Measurements from ENCODE around the gene MYRF.

MYRF gene

DNA sequence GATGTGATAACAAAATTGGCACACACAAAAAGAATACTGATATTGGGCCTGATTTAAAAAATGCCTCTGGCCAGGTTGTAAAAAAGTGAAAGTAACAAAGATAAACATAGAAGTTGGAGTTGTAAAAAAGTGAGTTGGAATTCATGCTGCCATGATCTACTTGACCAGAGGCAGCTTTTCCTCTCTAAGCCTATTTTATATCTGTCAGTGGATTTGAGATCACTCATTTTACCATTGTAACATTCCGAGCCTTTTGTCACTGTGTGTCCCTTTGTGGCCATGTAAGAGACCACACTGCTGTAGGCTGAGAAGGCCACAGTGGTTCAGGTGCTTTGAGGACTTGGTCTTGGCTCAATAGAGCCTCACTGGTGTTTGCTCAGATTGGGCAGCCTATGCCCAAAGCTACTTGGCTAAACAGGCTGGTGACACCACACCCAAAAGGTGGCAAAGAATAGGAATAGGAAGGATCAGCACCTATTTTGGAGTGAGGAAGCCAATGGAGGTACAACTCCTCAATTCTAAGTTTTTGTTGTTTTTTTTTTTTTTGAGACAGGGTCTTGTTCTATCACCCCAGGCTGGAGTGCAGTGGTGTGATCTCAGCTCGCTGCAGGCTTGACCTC is 47.3 kb downstream of the MYRF start:
- DNase-seq: peak; percentile 20

DNA sequence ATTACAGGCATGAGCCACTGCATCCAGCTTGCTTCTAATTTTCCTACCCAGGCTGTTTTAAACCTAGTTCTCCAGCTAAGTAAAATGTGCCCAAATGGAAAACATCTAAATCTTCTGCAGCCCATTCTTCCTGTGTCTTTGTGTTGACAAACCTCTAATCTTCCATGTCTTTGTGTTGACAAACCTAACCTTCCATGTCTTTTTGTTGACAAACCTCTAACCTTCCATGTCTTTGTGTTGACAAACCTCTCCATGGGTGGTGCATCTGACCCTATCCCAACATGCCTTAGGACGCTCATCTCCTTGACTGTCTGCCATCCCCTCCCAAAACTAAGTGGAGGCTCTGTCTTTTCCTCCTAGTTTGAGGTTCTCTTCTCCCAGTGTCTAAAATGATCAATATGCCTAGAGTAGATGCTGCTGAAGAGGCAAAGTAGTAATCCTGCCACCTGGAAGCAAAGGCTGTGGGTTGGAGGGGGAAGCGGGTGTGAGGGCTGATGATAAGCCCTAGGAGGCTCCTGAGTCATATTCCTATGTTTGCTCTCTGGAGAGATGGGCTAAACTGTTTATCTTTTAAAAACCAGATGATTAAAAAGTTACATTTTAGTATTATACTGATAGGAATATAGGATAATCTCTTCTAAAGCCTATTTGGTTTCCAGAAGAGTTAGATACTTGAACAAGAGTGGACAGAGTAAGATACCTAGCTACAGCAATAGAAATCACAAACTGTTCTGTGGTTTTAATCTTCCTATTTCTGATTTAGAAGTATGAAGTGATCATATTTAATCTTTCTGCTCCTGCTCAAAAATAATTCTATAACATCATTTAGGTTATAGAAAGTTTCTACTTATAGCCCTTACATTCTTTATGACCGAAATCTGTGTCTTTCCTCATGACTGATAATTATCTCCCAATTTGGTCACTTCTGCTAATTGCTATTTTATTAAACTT is 48.2 kb downstream of the MYRF start:
- DNase-seq: no peak

DNA sequence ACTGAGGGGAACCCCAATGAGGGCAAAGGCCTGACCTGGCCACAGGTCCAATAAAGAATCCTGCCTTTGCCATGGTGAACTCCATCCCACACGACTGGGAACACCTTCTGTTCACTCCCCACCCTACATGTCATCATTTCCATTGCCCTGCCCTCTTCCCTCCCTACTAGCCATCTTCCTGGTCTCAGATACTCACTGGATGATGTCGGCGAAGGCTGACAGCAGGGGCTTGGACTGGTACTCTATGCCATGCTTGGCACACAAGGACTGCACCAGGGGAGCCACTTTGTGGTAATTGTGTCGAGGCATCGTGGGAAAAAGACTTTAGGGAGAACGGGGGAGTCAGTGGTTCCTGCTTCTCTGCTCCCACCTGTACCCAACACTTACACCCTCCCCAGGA is 50.2 kb downstream of the MYRF start:
- no peak for DNase-seq

DNA sequence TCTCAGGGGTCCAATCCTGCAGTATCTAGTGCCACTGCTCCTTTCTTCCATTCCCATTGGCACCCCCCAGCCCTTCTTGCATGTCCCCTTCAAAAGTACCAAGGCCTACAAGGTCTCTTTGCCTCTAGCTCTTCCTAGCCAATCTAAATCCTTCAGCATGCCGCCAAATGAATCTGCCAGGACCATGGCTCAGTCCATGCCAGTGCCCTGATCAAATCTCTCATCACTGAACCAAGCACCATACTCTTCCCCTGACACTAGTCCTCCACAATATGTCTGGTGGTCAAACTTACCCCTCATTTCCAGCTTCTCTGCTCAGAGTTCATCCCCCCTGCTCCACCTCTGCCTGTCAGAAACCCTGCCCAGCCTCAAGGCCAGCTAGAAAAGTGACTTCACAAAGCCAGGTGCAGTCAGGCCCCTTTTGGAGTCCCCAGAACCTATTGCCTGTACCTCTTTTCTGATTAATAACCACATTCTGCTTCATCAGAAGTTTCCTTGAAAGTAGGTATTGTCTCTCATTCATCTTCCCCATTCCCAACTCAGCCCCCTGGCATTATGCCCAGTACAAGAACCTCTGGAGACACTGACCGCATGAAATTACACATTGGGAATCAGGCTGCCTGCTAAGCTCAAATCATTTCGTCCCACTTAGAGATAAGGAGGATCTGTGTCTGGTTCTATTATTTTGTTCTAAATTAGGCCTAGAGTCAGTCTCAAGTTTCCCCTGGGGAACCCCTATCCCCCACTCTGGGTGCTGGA is 51.6 kb downstream of the MYRF start:
- DNase-seq: no peak

DNA sequence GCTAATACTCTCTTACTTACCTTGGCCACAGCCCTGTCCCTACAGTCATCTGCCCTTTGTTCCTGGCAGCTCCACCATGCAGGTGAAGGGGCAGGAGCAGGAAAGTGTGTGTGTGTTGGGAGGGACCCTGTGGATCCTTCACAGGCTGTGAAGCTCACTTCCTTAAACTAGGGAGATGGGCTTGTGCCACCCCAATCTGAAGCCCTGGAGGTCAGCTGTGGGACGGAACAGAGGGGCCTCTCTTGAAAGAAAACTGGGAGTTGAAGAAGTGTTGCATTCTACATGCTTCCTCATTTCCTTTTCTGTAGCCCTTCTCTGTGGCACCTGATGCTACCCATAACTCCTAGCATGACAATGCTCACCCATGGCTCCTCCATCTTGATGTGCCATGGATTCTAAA is 52.7 kb downstream of the MYRF start:
- no peak for DNase-seq

DNA sequence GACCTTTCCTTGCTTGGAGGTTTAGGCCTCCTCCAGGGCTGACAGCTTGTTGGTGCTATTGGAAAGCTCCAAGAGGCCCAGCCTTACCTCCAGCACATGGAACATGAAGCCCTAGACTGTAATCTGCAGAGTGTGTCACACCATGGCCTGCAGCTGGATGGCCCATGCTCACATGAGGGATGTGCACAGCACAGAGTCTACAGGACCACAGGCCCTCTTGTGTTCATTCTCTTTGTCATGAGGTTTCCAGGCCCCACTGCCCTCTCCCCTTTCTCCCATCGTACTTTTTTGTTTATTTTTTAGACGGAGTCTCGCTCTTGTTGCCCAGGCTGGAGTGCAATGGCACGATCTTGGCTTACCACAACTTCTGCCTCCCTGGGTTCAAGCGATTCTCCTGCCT is 54.3 kb downstream of the MYRF start:
- no peak for DNase-seq

DNA sequence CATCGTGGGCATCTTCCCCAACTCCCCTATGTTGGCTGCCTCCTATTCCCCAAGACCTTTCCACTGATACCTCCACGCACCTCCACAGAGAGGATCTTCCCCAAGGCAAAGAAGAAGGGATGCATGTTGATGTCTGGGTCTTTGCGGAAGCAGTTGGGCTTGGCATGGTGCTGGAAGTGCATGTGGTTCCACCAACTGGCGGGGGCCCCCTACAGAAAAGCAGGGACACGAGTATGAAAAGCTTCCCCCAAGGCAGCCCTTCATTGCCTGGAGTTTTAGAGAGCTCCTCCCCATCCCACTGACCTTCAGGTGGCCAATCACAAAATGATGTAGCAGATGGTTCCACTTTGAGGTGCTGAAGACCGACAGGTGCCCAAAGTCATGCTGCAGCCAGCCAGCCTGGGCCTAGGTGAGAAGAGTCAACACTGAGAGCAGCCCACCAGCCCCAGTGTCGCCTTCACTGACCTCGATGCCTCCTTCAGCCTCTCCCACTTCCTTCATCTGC is 58.3 kb downstream of the MYRF start:
- DNase-seq: no peak

DNA sequence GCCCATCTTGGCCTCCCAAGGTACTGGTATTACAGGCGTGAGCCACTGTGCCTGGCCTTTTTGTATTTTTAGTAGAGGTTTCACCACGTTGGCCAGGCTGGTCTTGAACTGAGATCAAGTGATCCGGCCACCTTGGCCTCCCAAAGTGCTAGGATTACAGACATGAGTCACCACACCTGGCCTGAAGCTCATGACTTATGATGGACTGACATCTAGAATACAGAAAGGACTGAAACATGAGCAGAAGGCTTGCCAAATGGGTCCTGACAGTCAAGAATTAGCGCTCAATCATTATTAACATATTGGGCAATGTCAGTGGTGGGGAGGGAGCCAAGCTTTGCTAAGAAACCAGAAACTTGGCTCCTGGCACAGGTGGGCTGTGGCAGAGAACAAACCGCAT is 59.4 kb downstream of the MYRF start:
- DNase-seq: no peak

DNA sequence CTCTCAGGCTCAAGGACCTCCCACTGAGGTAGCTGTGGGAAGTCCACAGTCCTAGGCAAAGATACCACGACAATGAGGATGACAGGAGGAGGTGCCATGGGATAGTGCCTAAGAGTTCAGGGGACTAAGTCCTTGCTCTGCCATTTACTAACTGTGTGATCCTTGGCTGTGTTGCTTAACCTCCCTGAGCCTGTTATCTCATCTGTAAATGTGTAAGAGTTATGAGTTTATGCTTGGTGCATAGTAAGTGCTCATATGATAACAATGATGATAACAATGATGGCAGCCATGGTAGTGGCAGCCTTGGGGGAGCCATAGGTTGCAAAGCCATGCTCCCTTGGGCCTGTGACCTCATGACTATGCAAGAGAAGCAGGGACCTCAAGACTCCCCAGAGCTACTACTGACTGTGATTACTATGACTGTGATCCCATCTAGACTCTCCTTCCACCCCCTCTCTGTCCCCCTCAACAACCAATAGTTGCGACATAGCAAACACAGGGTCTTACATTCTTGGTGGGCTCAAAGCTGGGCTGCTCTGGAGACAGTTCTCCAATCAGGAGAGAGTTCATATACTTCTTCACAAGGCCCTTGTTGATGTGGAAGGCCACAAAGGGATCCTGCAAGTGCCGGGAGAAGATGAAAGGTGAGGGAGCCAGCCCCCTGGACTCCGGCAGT is 60.4 kb downstream of the MYRF start:
- no peak for DNase-seq

DNA sequence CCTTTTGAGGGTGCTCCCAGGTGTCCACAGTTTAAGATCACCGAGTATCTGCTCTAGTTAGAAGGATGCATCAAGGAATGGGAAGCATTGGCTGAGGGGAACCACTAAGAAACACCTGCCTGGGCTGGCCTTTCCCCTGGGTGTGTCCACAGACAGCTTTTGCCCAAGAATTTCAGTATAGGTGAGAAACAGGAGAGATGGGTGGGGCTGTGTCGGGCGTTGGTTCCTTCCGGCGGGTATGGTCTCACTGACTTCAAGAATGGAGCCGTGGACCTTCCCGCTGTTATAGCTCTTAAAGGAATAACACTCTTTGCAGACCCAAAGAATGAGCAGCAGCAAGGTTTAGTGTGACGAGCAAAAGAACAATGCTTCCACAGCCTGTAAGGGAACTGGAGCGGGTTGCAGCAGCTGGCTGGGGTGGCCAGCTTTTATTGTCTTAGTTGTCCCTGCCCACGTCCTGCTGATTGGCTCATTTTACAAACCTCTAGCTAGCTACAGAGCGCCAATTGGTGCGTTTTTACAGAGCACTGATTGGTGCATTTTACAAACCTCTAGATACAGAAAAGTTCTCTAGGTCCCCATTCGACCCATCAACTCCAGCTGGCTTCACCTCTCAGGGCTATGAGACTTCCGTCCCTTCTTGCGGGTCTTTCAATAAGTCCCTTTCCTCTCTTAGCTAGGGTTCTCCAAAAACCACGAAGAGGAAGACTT is 62.0 kb downstream of the MYRF start:
- peak; percentile 77 for DNase-seq

DNA sequence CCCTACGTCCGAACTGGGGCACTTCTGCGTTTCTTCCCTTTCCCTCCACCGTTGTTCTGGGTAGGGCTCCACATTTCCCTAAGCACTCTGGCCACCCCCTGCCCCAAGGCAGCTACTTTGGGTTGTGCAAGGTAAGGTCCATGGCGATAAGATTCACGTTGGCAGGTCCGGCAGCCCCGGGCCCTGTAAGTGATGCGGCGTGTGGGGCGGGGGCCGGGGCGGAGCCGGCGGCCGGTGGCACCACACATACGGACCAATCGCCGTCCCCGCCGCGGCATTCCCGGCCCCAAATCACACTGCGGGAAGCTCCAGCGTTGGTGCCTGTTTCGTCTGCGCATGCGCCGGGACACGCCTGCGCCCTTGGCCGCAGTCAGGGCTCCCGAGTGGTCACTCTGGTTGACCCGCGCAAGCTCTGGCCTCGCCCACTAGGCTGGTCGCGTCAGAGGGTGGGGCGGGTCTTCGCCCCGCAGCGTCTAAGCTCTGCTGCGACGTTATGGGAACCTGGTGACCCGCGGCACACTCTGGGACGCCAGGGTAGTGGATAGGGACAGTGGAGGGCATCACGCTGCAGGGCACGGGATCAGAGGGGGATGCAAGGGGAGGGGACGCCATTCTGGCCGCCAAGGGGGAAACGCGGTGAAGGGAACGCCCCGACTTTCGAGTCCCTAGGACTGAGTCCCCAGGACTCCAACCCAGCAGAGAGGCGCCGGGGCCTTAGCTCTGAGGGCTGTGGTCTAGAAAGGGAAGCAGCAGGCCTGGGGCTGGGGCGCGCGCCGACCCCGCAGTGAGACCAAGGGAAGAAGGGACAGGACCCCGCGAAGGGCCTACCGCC is 62.7 kb downstream of the MYRF start:
- DNase-seq: peak; percentile 97

DNA sequence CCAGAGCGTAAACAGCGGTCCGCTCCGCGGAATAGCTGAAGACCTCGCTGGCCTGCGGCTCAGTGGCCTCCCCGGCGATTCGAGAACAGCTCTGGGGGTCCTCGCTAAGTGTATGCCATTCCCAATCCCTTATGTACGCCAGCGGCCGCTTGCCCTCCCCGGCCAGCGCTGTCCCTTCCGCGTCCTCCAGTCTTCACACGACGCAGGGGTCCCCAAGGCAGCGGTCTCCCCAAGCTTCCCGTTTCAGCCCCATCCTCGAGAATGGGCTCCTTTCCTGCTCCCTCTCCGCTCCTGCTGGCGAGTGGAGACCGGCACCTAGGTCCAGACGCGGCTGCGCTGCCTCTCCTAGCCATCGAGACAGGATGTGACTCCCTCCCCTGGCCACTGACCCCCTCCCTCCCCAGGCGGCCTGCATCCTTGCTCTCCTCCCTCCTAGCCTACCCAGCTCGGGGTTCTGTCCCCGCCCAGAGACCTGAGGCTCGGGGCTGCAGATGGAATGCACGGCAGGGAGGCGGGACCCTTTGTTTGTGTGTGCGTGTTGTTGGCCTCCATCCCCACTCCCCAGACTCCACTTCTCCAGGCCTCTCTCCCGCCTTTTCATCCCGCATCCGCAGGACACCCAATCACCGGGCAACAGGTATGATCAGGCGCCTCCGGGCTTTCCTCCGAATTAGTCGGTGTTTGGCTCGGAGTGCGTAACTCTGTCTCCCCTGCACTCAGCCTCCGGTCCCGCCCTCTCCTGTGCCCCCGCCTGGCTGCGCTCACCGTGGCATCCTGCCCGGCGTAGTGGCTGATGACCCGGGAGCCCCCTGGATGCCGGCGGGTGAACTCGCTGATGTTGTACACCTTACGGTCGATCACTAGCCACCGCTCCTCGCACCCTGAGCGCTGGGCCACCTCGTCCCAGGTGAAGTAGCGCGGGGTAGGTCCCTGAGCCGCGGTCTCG is 63.6 kb downstream of the MYRF start:
- DNase-seq: peak; percentile 93

DNA sequence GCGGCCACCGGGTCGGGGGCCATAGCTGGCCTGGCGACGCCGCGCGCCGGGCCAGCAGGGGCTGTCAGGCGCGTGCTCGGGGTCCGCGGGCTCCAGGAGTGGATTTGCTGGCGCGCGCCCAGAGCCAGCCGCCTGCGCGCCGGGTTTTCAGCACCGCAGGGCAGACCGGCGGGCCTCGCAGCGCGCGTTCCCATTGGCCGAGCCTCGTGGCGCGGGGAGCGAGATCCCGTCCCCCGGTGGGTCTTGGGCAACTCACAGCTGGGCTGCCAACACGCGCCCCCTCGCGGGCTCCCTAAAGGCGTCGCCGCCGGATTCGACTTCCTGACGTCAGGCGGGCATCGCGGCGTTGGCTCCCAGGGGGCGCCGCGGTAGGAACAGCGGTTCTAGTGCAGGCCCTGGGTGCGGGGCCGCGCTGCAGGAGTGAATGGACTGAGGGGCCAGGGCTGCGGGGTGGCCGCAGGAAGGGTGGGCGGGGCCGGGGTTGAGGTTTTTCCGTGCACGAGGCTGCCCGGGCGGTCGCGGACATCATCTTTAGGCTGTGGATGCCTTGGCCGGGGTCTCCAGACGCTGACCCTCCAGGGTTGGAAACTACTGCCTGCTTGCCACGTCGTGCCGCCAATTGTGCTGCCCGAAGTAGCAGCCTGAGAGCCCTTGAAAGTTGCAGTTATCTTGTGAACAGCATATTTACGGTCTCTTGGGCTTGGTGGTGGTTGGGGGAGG is 64.5 kb downstream of the MYRF start, which contains the start of gene FADS1:
FADS1 (minus strand) TSS at position 268 of the 720 bp plus-strand sequence; CDS start at position 194, 74 bp downstream.
- peak; percentile 99 for DNase-seq

DNA sequence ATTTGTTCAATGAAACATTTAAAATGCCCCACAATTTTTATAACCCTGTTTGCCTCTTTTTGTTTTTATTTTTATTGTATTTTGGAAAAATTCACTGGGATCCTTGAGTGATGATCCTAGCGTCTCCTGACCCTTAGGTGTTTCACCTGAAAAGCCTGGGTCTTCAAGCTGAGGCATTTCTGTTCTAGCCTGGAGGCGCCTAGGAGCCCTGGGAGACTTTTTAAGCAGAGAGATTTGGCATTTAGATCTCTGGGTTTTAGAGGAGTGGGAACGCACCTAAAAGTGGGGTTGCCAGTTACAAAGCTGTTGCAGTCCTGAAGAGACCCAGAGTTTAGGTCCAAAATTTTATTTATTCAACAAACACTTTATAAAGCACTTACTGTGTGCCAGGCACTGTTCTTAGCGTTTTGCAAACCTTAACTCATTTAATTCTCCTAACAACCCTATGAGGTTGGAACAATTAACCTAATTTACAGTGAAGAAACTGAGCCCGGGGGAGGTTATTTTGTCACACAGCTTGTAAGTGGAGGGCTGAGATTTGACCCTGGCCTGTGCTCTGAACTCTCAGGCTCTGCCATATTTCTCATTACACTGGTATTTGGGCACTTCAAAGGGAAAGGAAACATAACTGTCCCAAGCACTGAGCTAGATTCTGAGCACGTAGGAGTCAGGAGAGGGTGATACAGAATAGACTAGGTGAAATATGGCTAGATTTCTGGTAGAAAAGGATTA is 65.2 kb downstream of the MYRF start:
- peak; percentile 41 for DNase-seq

DNA sequence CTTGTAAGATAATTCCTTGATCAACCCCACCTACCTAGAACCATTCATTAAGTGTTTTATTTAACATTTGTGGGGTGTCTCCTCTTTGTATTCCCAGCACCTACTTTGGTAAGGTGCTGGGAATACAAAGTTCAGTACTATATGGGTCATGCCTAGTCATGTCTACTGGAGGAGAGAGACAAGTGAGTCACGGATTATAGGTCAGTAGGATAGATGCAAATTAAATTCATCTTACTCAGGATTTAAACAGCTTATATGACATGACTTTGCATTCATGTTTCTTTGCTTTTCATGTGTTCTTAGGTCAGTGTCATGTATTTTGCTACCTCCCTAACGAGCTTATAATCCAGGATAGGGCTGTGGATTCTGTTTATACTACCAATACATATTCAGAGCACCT is 67.7 kb downstream of the MYRF start:
- DNase-seq: no peak

DNA sequence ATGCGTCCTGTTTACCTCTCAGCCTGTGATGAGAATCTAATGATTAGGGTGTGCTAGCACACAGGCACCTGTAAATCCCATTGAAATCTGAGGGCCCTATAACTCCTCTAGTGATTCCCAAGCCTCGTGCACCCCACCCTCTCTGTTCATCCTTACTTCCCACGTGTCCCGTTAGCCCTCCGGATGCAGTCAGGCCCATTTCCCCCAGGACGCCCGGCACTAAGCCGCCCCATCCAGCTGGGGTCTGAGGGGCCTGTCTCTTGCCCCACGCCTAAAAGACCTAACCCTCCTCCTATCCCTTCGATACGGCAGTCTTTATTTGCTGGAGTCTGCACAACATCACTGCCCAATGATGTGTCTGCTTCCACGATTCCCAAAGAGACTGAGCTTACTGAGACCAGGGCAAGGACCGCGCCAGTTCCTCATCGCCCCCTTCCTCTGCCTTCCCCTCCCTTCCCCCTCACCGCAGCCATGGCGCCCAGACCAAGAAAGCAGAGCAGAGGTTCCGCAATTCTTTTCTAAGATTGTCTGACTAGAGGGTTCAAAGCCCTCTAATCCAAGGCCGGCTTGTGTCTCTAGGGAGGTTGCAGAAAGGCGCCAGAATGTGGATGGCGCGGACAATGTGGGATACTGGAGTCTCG is 74.6 kb downstream of the MYRF start:
- no peak for DNase-seq

DNA sequence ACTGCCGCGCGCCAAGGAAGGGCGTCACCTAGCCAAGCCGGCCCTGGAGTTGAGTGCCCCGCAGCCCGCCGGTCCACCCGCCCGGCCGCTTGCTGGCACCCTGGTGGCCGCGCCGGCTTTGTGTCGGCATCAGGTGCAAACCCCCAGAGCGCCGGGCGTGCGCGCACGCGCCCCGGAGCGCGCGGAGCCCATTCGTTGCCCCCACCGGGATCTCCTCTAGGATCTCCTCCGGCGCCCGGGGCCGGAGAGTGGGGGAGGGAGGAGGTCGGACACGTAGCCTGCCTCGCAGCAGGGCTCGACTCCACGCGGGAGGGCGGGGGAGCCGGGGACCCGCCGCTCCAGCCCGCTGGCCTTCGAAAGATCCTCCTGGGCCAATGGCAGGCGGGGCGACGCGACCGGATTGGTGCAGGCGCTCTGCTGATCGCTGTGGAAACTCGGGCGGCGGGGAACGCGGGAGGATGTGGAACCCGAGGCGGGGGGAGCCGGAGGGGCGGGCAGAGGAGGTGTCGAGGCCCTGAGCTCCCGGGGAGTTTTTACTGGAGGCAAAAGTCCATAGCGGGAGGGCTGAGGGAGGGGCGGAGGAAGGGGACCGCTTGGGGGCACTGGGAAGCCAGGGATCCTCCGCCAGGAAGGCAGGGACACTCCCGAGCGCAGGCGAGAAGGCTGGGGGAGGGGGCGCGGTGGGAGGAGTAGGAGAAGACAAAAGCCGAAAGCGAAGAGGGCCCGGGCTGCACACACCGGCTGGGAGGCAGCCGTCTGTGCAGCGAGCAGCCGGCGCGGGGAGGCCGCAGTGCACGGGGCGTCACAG is 75.3 kb downstream of the MYRF start, which contains the start of gene FADS2:
FADS2 (plus strand) TSS at position 730 of the 808 bp plus-strand sequence. CDS start 91 bp downstream, outside the sequence.
- DNase-seq: peak; percentile 99

Measured in NCI-H69 (cell line).